ENCODE data around the gene CMPK2.

CMPK2 gene

DNA sequence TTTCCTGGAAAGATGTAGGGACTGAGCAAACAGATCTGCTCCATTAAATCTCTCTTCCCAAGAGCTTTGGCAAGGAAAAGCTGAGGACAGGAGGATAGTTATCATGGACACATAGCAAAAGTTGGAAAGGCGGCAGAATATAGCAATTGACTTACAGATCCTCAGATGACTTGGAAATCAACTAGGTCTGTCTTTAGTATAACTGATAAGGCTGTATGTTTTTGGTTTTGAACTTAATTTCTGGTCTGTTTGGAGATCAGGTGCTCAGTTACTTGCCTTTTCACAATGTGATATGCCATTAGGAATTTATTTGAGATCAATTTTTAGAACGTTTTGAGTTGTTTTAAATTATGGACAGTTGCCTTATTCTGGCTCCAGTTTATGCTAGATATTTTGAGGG lies 19.8 kb upstream of the CMPK2 start:
- H3K4me3 ChIP-seq (ENCODE audit: low read depth, low read length), result no peak overlapping the region
- no peak for DNase-seq (ENCODE audit: low read depth)
- TF ChIP-seq POLR2A (IDR thresholded peaks at IDR 0.05; ENCODE audit: extremely low read depth, insufficient read length) (no peak), MYC (IDR thresholded peaks at IDR 0.05; ENCODE audit: low read depth, low read length) (no peak)

DNA sequence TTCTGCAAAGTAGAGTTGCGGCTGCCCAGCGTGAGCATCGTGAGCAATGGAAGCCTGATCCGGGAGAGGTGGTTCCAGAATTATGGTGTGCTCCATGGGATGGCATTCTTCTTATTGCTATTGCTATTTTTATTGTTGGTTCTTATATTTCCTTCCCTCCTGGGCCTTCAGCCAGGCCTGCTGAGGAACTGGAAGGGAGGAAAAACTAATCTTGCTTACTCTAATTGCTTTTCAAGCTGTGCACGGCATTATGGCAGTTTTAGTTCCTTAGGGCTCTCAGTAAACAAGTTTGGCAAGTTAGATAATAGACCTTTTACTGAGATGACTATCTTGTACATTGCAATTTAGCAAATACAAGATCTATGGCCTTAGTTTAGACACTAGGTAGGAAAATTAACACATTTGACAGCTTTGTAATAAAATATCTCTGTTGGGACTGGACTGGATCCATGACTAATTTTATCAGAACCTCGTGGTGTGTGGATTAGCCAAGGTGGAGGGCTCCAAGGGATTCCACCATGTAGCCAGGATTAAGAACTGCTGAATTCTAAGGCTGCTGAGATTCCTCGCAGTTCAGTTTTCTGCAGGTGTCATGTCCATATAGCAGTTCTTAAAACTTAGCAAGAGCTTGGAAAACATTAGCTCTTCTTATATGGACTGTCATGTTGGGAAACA lies 17.9 kb upstream of the CMPK2 start:
- no peak for DNase-seq (ENCODE audit: low read depth)
- no peak overlapping the region for H3K4me3 ChIP-seq (ENCODE audit: low read depth, low read length)
- TF ChIP-seq POLR2A (IDR thresholded peaks at IDR 0.05; ENCODE audit: extremely low read depth, insufficient read length) (no peak), MYC (IDR thresholded peaks at IDR 0.05; ENCODE audit: low read depth, low read length) (no peak)
- TF ChIP-seq, protein P1, sequence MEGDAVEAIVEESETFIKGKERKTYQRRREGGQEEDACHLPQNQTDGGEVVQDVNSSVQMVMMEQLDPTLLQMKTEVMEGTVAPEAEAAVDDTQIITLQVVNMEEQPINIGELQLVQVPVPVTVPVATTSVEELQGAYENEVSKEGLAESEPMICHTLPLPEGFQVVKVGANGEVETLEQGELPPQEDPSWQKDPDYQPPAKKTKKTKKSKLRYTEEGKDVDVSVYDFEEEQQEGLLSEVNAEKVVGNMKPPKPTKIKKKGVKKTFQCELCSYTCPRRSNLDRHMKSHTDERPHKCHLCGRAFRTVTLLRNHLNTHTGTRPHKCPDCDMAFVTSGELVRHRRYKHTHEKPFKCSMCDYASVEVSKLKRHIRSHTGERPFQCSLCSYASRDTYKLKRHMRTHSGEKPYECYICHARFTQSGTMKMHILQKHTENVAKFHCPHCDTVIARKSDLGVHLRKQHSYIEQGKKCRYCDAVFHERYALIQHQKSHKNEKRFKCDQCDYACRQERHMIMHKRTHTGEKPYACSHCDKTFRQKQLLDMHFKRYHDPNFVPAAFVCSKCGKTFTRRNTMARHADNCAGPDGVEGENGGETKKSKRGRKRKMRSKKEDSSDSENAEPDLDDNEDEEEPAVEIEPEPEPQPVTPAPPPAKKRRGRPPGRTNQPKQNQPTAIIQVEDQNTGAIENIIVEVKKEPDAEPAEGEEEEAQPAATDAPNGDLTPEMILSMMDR (IDR thresholded peaks at IDR 0.05; ENCODE audit: low read depth, low read length), result no peak
- TF ChIP-seq, protein P2, sequence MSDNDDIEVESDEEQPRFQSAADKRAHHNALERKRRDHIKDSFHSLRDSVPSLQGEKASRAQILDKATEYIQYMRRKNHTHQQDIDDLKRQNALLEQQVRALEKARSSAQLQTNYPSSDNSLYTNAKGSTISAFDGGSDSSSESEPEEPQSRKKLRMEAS (IDR thresholded peaks at IDR 0.05; ENCODE audit: low read depth, low read length), result no peak

DNA sequence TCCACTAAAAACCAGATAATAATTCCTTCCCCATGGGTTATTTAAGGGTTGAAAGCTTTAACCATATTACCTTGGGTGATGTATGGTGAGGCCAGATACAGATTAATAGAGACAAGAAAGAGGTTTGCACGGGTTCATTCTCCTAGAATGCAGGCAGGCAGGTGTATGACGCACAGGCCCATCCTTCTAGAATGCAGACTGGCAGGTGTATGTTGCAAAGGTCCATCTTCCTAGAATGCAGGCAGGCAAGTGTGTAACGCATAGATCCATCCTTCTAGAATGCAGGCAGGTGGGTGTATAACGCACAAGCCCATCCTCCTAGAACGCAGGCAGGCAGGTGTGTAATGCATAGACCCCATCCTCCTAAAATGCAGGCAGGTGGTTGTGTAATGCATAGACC lies 15.8 kb upstream of the CMPK2 start:
- no peak overlapping the region for H3K4me3 ChIP-seq (ENCODE audit: low read depth, low read length)
- no peak for DNase-seq (ENCODE audit: low read depth)
- no peak for TF ChIP-seq POLR2A (IDR thresholded peaks at IDR 0.05; ENCODE audit: extremely low read depth, insufficient read length)
- TF ChIP-seq, protein P1 (IDR thresholded peaks at IDR 0.05; ENCODE audit: low read depth, low read length), result no peak
- TF ChIP-seq, protein P2 (IDR thresholded peaks at IDR 0.05; ENCODE audit: low read depth, low read length), result no peak
- TF ChIP-seq MYC (IDR thresholded peaks at IDR 0.05; ENCODE audit: low read depth, low read length), result no peak

DNA sequence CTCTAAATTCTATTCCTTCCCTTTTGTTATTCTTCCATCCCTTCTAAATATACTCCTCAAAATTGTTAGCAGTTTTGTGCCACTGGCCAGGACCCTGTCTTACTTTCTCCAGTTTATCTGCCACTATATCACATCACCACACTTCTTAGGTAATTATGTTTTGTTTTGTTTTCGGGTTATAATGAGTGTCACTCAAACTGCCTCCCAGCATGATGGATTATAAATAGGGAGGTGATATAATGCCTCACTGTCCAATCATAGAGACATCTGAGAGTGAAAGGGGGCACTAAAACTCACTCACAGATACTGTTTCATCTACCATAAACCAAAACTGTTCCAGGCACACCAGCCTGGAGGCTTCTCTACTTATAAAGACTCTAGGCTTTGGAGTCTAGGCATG lies 15.3 kb upstream of the CMPK2 start:
- H3K4me3 ChIP-seq (ENCODE audit: low read depth, low read length), result no peak overlapping the region
- DNase-seq (ENCODE audit: low read depth), result no peak
- TF ChIP-seq, protein P2 (IDR thresholded peaks at IDR 0.05; ENCODE audit: low read depth, low read length), result no peak
- TF ChIP-seq POLR2A (IDR thresholded peaks at IDR 0.05; ENCODE audit: extremely low read depth, insufficient read length), result no peak

DNA sequence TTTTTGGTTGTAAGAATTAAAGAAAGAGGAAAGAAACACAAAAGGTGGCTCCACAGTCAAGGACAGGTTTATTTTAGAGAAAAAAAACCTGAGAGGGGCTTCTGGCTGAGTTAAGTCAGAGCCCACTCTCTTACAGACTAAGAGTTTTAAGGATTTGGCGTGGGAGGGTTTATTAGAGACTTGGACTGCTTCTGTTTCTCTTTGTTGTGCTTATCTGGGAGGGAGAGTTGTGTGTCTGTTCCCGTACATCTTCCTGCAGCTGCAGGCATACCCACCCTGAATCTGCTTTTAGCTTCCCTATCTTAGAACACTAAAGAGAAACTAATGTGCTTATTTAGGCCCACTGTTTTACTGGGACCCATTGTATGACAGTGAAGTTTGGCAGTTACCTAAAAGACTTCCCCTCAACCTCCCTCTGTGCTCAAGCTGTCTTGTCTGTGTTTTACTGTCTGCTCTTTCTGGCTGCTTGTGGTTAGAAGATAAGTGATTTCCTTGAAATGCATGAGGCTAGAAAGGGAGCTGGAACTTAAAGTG lies 14.6 kb upstream of the CMPK2 start:
- H3K4me3 ChIP-seq (ENCODE audit: low read depth, low read length), result no peak overlapping the region
- peak; percentile 71 for DNase-seq (ENCODE audit: low read depth)

DNA sequence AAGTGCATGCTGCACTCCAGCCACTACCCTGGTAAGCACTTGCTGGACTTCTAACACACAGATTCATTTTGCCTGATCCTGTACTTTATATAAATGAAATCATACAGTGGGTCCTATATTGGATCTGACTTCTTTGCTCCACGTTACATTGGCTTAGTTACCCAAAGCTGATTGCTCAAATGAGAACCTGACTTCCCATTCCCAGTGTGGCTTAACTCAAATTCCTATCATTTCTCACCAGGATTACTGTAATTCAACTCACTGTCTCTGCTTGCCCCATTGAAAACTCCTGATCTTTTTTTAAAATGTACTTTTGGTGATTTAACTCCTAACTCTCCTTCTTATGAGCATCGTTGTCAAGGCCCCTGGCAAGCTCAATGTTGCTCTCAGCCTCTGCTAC lies 13.3 kb upstream of the CMPK2 start:
- DNase-seq (ENCODE audit: low read depth), result no peak
- H3K4me3 ChIP-seq (ENCODE audit: low read depth, low read length), result no peak overlapping the region
- TF ChIP-seq POLR2A (IDR thresholded peaks at IDR 0.05; ENCODE audit: extremely low read depth, insufficient read length) (no peak), MYC (IDR thresholded peaks at IDR 0.05; ENCODE audit: low read depth, low read length) (no peak)
- TF ChIP-seq, protein P1 (IDR thresholded peaks at IDR 0.05; ENCODE audit: low read depth, low read length), result no peak
- TF ChIP-seq, protein P2 (IDR thresholded peaks at IDR 0.05; ENCODE audit: low read depth, low read length), result no peak

More for the DNA sequence above, 14.6 kb upstream of the CMPK2 start:
- TF ChIP-seq MYC (IDR thresholded peaks at IDR 0.05; ENCODE audit: low read depth, low read length) (no peak), POLR2A (IDR thresholded peaks at IDR 0.05; ENCODE audit: extremely low read depth, insufficient read length) (no peak)
- TF ChIP-seq, protein P2 (IDR thresholded peaks at IDR 0.05; ENCODE audit: low read depth, low read length), result no peak
- TF ChIP-seq, protein P1 (IDR thresholded peaks at IDR 0.05; ENCODE audit: low read depth, low read length), result no peak

Data from NB4 (cell line).